ENCODE measurements around the gene CEPT1. TPM values are rescaled to one million over a fixed set of nuclear protein-coding genes. Genes with fewer than 3 reads are reported as not detected.

The CEPT1 gene
- total RNA-seq, 1 experiment from 2014 or later = 30.9 TPM

GRCh38 chr1:111127923-111128643 is 11.9 kb upstream of the CEPT1 start:
- POLR2A ChIA-PET (ENCODE audit: low non-redundant PET) = no interaction called here
- intact Hi-C loops (cut with micrococcal nuclease; ENCODE audit: unreplicated experiment) = no loop called here
- TF ChIP-seq CTCF (conservative IDR thresholded peaks at IDR 0.05; ENCODE audit: low read depth, low read length) (no peak), EZH2 (IDR thresholded peaks at IDR 0.05; ENCODE audit: borderline replicate concordance, low read depth, low read length, poor library complexity, severe bottlenecking) (no peak)
- H3K4me3 ChIP-seq (ENCODE audit: low read depth, low read length, poor library complexity, severe bottlenecking) = no peak overlapping the region
- no TSS peak for BruUV-seq (replicated peaks)
- H3K9me3 ChIP-seq (ENCODE audit: low read depth, low read length, poor library complexity, severe bottlenecking) = no peaks in the 10 kb centered on the region
- H3K27me3 ChIP-seq (replicated peaks; ENCODE audit: insufficient read depth, low read depth, low read length, poor library complexity) = no peaks in the 10 kb centered on the region
- H3K4me1 ChIP-seq (ENCODE audit: insufficient read depth, low read length, poor library complexity, severe bottlenecking) = no peaks in the 10 kb centered on the region
- no peak for DNase-seq (ENCODE audit: low spot score)
- H3K36me3 ChIP-seq (ENCODE audit: insufficient read depth, low read length, poor library complexity, severe bottlenecking) = peaks cover 18% of the 10 kb centered on the region
- H3K27ac ChIP-seq (ENCODE audit: low read depth, low read length, poor library complexity, severe bottlenecking) = no peak overlapping the region
- CTCF ChIA-PET = no interaction called here

- Histone ChIP-seq H3K27me3 (replicated peaks; ENCODE audit: insufficient read depth, low read depth, low read length, poor library complexity) (no peaks in the 10 kb centered on the region), H3K27ac (ENCODE audit: low read depth, low read length, poor library complexity, severe bottlenecking) (no peak overlapping the region), H3K9me3 (ENCODE audit: low read depth, low read length, poor library complexity, severe bottlenecking) (no peaks in the 10 kb centered on the region), H3K4me1 (ENCODE audit: insufficient read depth, low read length, poor library complexity, severe bottlenecking) (no peaks in the 10 kb centered on the region), H3K4me3 (ENCODE audit: low read depth, low read length, poor library complexity, severe bottlenecking) (no peak overlapping the region), H3K36me3 (ENCODE audit: insufficient read depth, low read length, poor library complexity, severe bottlenecking) (peaks cover 18% of the 10 kb centered on the region)
- no TSS peak for BruUV-seq (replicated peaks)
- POLR2A ChIA-PET (ENCODE audit: low non-redundant PET) = no interaction called here
- TF ChIP-seq CTCF (conservative IDR thresholded peaks at IDR 0.05; ENCODE audit: low read depth, low read length) = no peak
- no peak for TF ChIP-seq EZH2 (IDR thresholded peaks at IDR 0.05; ENCODE audit: borderline replicate concordance, low read depth, low read length, poor library complexity, severe bottlenecking)
- intact Hi-C loops (cut with micrococcal nuclease; ENCODE audit: unreplicated experiment) = no loop called here
- no peak for DNase-seq (ENCODE audit: low spot score)
- CTCF ChIA-PET = no interaction called here
Measured at GRCh38 chr1:111129376-111129775, 10.6 kb upstream of the CEPT1 start.

GRCh38 chr1:111131693-111132092 is 8.3 kb upstream of the CEPT1 start:
- Histone ChIP-seq H3K27me3 (replicated peaks; ENCODE audit: insufficient read depth, low read depth, low read length, poor library complexity) (no peaks in the 10 kb centered on the region), H3K36me3 (ENCODE audit: insufficient read depth, low read length, poor library complexity, severe bottlenecking) (peaks cover 22% of the 10 kb centered on the region), H3K27ac (ENCODE audit: low read depth, low read length, poor library complexity, severe bottlenecking) (no peak overlapping the region), H3K4me3 (ENCODE audit: low read depth, low read length, poor library complexity, severe bottlenecking) (no peak overlapping the region), H3K9me3 (ENCODE audit: low read depth, low read length, poor library complexity, severe bottlenecking) (no peaks in the 10 kb centered on the region), H3K4me1 (ENCODE audit: insufficient read depth, low read length, poor library complexity, severe bottlenecking) (no peaks in the 10 kb centered on the region)
- ChIA-PET POLR2A (ENCODE audit: low non-redundant PET) (no interaction called here), CTCF (no interaction called here)
- DNase-seq (ENCODE audit: low spot score) = no peak
- intact Hi-C loops (cut with micrococcal nuclease; ENCODE audit: unreplicated experiment) = no loop called here
- no TSS peak for BruUV-seq (replicated peaks)
- TF ChIP-seq EZH2 (IDR thresholded peaks at IDR 0.05; ENCODE audit: borderline replicate concordance, low read depth, low read length, poor library complexity, severe bottlenecking) (no peak), CTCF (conservative IDR thresholded peaks at IDR 0.05; ENCODE audit: low read depth, low read length) (no peak)
